ENCODE measurements around the gene TMEM81.

TMEM81 gene

DNA sequence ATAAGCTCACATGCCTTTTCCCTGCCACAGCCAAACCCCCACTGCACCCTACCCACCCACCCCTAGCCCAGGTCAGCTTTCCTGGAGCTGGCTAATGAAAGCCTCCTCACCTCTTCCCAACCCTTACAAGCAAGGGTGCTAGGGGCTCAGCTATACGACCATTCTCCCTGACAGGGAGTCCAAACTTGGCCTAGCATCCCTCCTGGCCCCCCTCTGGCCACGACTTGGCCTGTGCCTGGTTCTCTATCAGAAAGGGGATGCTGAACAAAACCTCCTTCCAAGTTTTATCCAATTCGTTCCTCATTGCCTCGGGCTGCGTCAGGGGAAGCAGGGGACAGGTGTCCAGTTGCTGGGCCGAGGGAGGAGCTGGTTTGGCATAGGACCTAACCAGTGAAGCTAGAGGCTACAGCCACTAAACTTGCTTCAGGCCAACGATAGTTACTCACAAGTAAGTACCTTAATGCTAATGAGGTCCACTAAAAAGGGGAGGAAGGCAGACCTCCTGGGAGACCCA, 8.6 kb downstream of the TMEM81 start:
- DNase-seq: no peak

DNA sequence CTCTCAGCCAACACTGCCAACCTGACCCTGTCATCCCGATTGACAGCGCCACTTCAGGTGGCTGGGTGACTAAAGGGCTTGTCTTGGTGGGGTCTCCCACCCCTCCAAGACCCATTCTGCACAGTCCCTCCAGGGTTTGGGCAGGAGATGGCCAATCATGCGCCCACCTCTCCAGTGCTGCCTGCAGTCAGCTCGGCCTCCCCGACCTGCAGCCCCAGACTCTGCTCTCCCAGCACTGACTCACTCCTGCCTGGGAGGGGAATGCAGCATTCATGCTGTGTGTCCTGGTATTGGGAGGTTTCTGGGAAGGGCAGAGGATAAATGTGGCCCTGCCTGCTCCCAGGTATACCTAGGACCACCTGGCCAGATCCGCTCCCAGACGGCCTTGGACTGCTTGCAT, 9.7 kb downstream of the TMEM81 start:
- DNase-seq: no peak

GRCh38 chr1:205074084-205074483, 10.2 kb downstream of the TMEM81 start:
- DNase-seq: no peak

DNA sequence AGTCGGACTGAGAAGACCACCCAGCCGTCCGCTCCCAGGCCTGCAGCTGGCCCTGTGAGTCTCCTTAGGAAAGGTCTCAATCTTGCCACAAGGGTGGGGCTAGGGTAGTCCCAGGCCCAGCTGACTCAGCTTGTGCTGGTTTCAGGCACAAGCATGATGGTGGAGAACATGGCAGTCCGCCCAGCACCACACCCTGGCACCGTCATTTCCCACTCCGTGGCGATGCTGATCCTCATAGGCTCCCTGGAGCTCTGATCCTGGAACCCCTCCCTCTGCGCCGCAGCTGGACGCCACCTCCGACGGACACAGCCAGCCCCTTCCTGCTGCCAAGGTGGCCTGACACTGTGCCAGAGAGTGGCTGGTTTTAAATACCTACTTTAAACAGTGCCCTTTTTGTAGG, 10.7 kb downstream of the TMEM81 start:
- no peak for DNase-seq

DNA sequence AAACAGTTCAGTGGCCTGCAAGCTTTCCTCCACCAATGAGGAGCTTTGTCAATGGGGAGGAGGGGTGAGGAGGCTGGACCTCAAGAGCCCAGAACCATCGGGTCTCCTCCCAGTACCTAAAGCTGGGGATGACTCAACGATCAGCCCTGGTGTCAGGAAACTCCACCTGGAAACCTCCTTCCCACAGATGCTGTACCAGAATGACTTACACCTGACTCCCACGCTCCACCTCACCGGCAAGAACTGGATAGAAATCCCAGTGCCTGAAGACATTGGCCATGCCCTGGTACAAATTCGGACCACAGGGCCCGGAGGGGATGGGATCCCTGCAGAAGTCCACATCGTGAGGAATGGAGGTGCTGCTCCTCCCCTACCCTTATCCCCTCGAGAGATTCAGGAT, 11.4 kb downstream of the TMEM81 start:
- no peak for DNase-seq

DNA sequence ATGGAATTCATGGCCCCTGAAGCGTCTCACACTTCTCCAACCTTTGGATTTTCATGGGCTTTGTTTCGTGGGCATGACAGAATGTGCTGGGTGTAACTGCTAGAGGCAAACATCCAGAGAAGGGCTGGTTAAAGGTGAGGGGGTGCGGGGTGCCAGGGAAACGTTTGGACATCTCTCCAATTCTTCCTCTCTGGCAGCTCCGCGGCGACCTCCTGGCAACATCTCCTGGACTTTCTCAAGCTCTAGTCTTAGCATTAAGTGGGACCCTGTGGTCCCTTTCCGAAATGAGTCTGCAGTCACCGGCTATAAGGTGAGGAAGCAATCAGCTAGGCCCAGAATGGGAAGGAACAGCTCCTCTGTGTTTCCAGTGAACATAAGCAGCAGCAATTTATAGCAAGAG, 12.0 kb downstream of the TMEM81 start:
- no peak for DNase-seq

GRCh38 chr1:205071801-205072200, 12.5 kb downstream of the TMEM81 start:
- DNase-seq: no peak

GRCh38 chr1:205071028-205071409, 13.2 kb downstream of the TMEM81 start:
- DNase-seq: no peak

DNA sequence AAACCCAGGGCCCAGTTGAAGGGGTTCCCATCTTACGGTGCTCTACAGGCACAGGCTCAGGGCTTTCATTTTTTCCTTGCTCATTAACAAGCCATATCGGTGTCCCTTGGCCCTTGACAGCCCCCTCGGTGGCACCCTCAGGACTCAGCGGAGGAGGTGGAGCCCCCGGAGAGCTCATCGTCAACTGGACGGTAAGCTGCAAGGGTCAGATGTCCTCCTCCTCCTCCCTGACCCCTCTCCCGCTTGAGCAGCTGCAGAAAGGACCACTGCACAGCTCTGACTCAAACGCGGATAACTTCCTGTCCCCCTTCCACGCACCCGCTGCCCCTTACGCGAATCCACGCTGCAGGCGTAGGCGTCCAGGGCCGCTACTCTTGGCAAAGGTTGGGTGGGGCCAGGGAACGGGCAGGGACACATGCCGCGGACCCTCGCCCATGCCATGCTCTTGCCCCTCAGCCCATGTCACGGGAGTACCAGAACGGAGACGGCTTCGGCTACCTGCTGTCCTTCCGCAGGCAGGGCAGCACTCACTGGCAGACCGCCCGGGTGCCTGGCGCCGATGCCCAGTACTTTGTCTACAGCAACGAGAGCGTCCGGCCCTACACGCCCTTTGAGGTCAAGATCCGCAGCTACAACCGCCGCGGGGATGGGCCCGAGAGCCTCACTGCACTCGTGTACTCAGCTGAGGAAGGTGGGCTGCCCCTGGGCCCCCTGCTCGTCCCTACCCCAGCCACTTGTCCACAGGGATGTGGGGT, 14.7 kb downstream of the TMEM81 start:
- DNase-seq: no peak

- DNase-seq: no peak
Observed at GRCh38 chr1:205068457-205069040, 15.7 kb downstream of the TMEM81 start.

DNA sequence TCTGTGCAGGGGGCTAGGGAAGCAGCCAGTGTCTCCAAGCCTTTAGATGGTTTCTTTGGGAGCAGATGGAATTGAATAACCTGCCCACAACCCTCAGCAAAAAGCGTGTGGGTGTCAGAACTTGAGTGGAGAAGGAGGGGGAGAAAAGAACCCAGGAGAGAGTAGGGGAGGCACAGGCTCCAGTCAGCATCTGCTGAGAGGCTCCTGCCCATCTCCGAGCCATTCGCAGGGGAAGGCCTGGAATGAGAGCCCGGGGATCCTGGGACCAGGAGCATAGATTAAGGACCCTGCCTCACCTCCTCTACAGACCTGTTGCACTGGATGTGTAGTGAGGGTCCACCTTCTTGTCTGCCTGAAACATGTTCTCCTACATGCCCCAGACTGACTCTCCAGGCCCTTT, 16.3 kb downstream of the TMEM81 start:
- no peak for DNase-seq

DNA sequence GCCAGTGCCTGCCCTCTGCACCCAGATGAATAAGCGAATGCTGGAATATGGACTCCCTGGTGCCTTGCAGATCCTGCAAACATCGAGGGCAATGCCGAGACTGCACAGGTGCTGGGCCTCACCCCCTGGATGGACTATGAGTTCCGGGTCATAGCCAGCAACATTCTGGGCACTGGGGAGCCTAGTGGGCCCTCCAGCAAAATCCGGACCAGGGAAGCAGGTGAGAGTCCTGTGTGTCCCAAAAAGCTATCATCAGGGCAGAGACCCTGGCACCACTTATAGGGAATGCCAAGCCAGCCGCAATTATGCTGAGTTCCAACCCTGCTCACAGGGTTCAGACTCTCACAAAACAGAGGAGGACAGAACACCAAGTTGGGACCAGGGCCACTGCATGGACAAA, 17.2 kb downstream of the TMEM81 start:
- no peak for DNase-seq

DNA sequence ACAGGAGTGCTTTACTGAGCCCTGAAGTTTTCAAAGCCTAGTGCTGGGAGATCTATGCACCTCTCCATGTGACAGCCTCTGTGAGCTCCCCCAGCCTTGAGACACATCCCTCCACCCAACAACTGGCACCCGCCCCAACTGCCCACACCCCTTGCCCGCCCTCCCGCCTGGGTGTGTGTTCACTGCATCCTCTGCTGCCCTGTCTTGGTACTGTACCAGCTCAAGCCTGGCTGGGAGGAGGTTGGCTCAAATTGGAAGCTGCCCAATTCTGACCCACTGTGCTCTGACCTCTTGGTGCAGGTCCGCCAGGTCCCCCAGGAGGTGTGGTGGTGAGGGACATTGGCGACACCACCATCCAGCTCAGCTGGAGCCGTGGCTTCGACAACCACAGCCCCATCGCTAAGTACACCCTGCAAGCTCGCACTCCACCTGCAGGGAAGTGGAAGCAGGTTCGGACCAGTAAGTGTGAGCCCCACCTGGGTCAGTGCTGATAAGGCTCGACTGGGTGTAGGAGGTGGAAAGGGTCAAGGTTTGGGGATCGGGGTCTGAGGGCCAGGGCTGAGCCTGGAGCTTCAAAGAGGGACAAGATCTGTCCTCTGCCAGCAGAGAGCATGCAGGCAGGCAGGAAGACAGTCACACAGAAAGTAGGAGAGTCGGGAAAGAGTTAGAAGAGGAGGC, 18.0 kb downstream of the TMEM81 start:
- no peak for DNase-seq

GRCh38 chr1:205065666-205066065, 18.6 kb downstream of the TMEM81 start:
- no peak for DNase-seq

DNA sequence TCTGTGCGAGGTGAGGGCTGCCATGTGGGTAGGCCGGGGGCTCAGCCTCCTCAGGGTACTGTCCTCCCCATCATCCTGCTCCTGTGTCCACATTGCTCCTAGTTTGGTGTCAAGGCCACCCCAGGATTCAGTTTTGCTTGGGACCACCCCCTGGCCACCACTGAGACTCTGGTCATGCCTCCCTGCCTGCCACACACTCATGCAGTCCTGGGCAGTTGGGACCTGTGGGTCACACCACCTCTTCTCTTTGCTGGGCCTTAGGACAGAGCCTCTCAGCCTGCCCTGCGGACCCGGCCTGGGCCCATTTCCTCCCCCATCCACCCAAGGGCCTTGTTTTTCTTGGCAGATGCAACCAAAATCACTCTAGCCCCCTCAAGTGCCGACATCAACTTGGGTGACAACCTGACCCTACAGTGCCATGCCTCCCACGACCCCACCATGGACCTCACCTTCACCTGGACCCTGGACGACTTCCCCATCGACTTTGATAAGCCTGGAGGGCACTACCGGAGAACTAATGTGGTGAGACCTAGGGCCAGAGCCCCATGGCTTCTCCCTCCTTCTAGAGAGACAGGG, 19.4 kb downstream of the TMEM81 start:
- no peak for DNase-seq

DNA sequence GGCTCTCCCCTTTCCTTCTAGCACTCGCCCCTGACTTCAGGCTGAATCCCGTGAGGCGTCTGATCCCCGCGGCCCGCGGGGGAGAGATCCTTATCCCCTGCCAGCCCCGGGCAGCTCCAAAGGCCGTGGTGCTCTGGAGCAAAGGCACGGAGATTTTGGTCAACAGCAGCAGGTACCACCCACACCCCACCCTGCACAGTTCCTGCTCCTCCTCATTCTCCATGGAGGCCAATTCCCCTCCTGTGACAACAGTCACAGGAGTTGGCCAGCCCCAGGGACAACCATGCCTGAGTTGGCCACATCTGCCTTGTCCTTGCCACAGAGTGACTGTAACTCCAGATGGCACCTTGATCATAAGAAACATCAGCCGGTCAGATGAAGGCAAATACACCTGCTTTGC, 20.0 kb downstream of the TMEM81 start:
- DNase-seq: no peak

DNA sequence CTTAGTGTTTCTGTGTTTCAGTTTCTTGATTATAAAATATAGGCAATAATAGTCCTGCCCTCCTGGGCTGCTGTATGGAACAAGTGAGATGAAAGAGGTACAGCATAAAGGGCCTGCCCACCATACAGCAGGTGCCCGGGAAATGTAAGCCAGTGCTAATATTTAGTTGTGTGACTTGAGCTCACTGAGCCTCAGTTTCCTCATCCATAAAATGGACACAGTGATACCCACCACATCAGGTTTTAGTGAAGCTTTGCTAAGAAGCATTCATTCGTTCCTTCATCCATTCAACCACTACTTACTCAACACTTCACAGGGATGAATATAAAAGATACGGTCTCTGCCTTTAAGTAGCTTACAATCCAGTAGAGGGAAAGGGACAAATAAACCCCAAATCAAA, 21.4 kb downstream of the TMEM81 start:
- no peak for DNase-seq

GRCh38 chr1:205062319-205062718, 21.9 kb downstream of the TMEM81 start:
- no peak for DNase-seq

GRCh38 chr1:205061665-205062069, 22.6 kb downstream of the TMEM81 start:
- peak; percentile 74 to 83 for DNase-seq

GRCh38 chr1:205061227-205061626, 23.0 kb downstream of the TMEM81 start:
- no peak for DNase-seq

DNA sequence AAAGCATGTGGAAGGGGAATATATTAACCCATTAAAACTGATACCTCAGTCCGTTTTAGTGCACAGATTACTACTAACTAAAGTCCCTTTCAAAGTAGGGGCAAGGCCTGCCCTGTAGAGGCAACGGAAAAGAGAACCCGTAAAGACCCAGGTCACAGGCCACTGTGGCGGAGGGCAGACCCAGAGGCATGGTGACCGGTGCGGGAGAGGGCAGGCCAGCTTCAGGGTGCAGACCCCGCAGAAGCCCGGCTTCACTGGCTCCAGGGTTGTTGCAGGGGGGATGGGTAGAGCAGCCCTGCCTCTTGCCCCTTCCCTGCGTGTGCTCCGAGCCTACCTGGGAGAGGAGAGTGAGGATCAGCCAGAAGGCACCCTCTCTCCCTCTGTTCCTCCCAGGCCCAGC, 23.5 kb downstream of the TMEM81 start:
- no peak for DNase-seq

DNA sequence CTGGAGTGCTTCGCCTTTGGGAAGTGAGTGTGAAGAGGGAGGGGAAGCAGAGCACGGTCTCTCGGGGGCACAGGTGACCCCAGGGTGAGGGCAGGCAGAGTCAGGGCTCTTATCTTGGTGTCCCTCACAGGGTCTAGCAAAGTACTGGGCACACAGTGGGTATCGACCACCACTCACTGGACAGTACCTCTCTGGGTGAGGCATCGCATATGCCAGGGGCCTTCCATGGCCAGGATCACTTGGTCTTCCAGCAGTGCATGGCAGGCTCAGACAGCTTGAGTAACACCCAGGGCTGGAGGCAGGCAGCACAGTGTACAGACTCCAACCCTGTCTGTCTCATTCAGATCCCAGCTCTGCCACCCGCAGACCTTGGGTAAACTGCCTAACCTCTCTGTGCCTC, 24.6 kb downstream of the TMEM81 start:
- DNase-seq: no peak

DNA sequence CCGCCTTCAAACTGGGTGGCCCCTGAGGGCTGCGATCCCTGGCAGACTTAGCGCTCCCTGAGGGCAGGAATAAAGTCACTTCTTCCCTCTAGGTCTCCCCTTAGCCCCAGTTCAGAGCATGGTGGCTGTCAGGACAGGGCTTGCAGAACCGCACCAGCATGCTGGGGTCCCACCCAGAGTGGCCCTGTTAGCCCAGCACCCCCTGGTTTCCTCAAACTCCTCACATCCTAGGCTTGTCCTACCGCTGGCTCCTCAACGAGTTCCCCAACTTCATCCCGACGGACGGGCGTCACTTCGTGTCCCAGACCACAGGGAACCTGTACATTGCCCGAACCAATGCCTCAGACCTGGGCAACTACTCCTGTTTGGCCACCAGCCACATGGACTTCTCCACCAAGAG, 25.4 kb downstream of the TMEM81 start:
- DNase-seq: no peak
